HL-60 (cell line): Measurements from ENCODE around the gene CBL.

Experiments
- DNase-seq, 2 experiments: peaks; one replicate each; pipeline ENCODE4 v3.0.0-alpha.2; 2010 to 2020; ENCODE audit warnings: low read depth in 1 of 2, low spot score in 1 of 2
- H3K27ac ChIP-seq: fragments of 250-450 bp; sonication (Bioruptor Pico); replicated peaks from 2 replicates; pipeline ENCODE4 v1.5.1; 2020; ENCODE audit warnings: mild to moderate bottlenecking, moderate library complexity
- H3K27me3 ChIP-seq: fragments of 250-450 bp; sonication (Bioruptor Pico); 2 replicates; pipeline ENCODE4 v1.5.1; 2021; ENCODE audit warnings: mild to moderate bottlenecking, moderate library complexity; ENCODE audit not compliant: insufficient read depth, poor library complexity, severe bottlenecking
- H3K4me3 ChIP-seq: replicated peaks from 2 replicates; pipeline ENCODE4 v1.5.1; 2011; ENCODE audit warnings: mild to moderate bottlenecking, control low read depth, low read length; ENCODE audit not compliant: insufficient read depth
- CTCF ChIP-seq: IDR thresholded peaks from one replicate; pipeline ENCODE4 v1.5.1; 2011; ENCODE audit warnings: low read length, control low read depth, inconsistent platforms; ENCODE audit not compliant: insufficient read depth
- GABPA ChIP-seq: IDR thresholded peaks from 2 replicates; pipeline ENCODE4 v1.6.1; 2012; ENCODE audit warnings: low read depth
- POLR2AphosphoS5 ChIP-seq: IDR thresholded peaks from 2 replicates; pipeline ENCODE4 v1.6.1; 2012; ENCODE audit warnings: low read depth
- REST ChIP-seq: IDR thresholded peaks from 2 replicates; pipeline ENCODE4 v1.6.1; 2012; ENCODE audit warnings: low read depth; ENCODE audit not compliant: insufficient replicate concordance
- SPI1 ChIP-seq: IDR thresholded peaks from 2 replicates; pipeline ENCODE4 v1.6.1; 2012; ENCODE audit warnings: low read depth, mild to moderate bottlenecking, borderline replicate concordance

CBL gene

GRCh38 chr11:119175493-119176077, 30.6 kb upstream of the CBL start:
- TF ChIP-seq CTCF (no peak), GABPA (no peak), POLR2AphosphoS5 (no peak), REST (no peak), SPI1 (no peak)
- no peak overlapping the region for H3K27ac ChIP-seq
- no peak for DNase-seq
- H3K4me3 ChIP-seq: no peak overlapping the region
- no peaks in the 10 kb centered on the region for H3K27me3 ChIP-seq

GRCh38 chr11:119178166-119178680, 27.9 kb upstream of the CBL start:
- DNase-seq: no peak
- Histone ChIP-seq H3K27me3 (no peaks in the 10 kb centered on the region), H3K27ac (peak overlapping the region; percentile 55), H3K4me3 (no peak overlapping the region)
- no peak for TF ChIP-seq SPI1
- TF ChIP-seq CTCF: no peak
- TF ChIP-seq REST: no peak
- TF ChIP-seq GABPA: no peak
- no peak for TF ChIP-seq POLR2AphosphoS5

GRCh38 chr11:119179342-119179741, 26.8 kb upstream of the CBL start:
- TF ChIP-seq REST (no peak), CTCF (no peak), SPI1 (no peak)
- Histone ChIP-seq H3K27ac (no peak overlapping the region), H3K27me3 (no peaks in the 10 kb centered on the region), H3K4me3 (no peak overlapping the region)
- DNase-seq: no peak
